Mesothelial cell of epicardium (in vitro differentiated cells): Measurements from ENCODE around the gene LDLRAD4. TPM values are rescaled to one million over a fixed set of nuclear protein-coding genes. Genes with fewer than 3 reads are reported as not detected.

Experiments
- DNase-seq, 2 experiments: peaks; one replicate each; pipeline ENCODE4 v3.0.0; 2021; ENCODE audit warnings: low spot score in 2 of 2; ENCODE audit not compliant: unreplicated experiment in 2 of 2
- H3K27ac Mint-ChIP-seq: 2 replicates; pipeline ENCODE4 v1.8.0; 2021; ENCODE audit warnings: mixed read lengths
- H3K27me3 Mint-ChIP-seq: 2 replicates; pipeline ENCODE4 v1.8.0; 2021; ENCODE audit warnings: low read depth, mixed read lengths
- H3K36me3 Mint-ChIP-seq: 2 replicates; pipeline ENCODE4 v1.8.0; 2021; ENCODE audit warnings: mixed read lengths
- H3K4me1 Mint-ChIP-seq: 2 replicates; pipeline ENCODE4 v1.8.0; 2021; ENCODE audit warnings: mixed read lengths
- H3K4me3 Mint-ChIP-seq: 2 replicates; pipeline ENCODE4 v1.8.0; 2021; ENCODE audit warnings: mild to moderate bottlenecking, moderate library complexity, mixed read lengths
- H3K9me3 Mint-ChIP-seq: 2 replicates; pipeline ENCODE4 v1.8.0; 2021; ENCODE audit warnings: mixed read lengths
- total RNA-seq: library from RNA; stranded (reverse); gene quantifications from 3 replicates; pipeline ENCODE4 v1.2.1, GENCODE V29; 2021
- TF ChIP-seq, protein P1 (sequence below): fragments of 200-600 bp; sonication (generic); IDR thresholded peaks from one replicate; pipeline ENCODE4 v1.5.0; 2021; ENCODE audit warnings: antibody characterized with exemption; ENCODE audit not compliant: unreplicated experiment

The LDLRAD4 gene
- total RNA-seq, 1 donor from 2014 or later, result 29.7 TPM

DNA sequence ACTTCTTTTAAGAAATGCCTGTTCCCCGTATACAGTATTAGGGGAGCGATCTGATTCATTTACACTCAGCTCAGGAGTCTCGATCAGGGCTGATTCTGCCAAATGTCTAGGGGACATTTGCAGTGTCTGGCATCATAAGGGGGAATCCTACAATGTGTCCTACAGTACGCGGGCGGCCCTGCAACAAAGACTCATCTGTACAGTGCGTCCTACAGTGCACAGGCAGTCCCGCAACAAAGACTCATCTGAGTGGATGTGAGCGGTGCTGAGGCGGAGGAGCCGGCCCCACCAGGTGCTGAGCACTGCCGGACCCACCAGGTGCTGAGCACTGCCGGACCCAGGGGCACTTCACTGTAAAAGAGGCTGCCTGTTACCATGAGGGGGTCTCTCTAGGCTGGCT lies 405.3 kb downstream of the LDLRAD4 start:
- no peak for DNase-seq
- H3K36me3 Mint-ChIP-seq, result no peaks in the 10 kb centered on the region
- no peak overlapping the region for H3K27ac Mint-ChIP-seq
- H3K27me3 Mint-ChIP-seq, result no peaks in the 10 kb centered on the region
- no peak overlapping the region for H3K4me3 Mint-ChIP-seq
- no peaks in the 10 kb centered on the region for H3K9me3 Mint-ChIP-seq
- TF ChIP-seq, protein P1, sequence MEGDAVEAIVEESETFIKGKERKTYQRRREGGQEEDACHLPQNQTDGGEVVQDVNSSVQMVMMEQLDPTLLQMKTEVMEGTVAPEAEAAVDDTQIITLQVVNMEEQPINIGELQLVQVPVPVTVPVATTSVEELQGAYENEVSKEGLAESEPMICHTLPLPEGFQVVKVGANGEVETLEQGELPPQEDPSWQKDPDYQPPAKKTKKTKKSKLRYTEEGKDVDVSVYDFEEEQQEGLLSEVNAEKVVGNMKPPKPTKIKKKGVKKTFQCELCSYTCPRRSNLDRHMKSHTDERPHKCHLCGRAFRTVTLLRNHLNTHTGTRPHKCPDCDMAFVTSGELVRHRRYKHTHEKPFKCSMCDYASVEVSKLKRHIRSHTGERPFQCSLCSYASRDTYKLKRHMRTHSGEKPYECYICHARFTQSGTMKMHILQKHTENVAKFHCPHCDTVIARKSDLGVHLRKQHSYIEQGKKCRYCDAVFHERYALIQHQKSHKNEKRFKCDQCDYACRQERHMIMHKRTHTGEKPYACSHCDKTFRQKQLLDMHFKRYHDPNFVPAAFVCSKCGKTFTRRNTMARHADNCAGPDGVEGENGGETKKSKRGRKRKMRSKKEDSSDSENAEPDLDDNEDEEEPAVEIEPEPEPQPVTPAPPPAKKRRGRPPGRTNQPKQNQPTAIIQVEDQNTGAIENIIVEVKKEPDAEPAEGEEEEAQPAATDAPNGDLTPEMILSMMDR, result no peak
- no peaks in the 10 kb centered on the region for H3K4me1 Mint-ChIP-seq

DNA sequence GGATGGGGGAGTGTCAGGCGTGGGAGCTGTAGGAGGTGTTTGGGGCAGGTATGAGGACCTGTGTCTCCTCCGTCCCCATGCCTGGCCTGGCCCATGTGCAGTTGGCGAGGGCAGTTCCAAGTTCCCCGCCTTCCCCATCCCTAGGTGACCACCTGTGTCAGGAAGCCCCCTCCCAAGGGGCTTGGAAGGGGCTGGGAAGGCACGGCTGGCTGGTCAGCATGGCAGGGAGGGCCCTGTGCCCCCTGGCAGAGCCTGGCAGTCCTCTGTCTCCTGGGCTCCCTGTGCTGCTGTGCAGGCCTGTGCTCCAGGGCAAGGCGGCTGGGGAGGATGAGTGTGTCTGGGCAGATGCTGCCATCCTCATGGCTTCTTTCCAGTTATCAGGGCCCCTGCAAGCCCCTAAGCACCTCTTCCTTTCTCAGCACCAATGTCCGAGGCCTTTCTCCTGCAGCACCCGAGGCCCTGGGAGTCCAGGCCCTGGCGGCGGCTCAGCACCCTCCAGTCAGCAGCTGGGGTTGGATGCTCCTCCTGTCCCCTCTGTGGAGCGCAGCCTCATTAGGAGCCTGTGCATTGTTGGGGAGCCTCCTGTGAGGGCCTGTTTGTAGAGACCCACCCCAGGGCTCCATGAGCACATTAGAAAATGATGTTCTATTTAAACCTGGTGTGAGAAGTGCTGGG lies 406.1 kb downstream of the LDLRAD4 start:
- Mint-ChIP-seq H3K27ac (no peak overlapping the region), H3K4me1 (no peaks in the 10 kb centered on the region), H3K27me3 (no peaks in the 10 kb centered on the region), H3K36me3 (no peaks in the 10 kb centered on the region), H3K4me3 (no peak overlapping the region), H3K9me3 (no peaks in the 10 kb centered on the region)
- DNase-seq, result no peak
- TF ChIP-seq, protein P1, result no peak

DNA sequence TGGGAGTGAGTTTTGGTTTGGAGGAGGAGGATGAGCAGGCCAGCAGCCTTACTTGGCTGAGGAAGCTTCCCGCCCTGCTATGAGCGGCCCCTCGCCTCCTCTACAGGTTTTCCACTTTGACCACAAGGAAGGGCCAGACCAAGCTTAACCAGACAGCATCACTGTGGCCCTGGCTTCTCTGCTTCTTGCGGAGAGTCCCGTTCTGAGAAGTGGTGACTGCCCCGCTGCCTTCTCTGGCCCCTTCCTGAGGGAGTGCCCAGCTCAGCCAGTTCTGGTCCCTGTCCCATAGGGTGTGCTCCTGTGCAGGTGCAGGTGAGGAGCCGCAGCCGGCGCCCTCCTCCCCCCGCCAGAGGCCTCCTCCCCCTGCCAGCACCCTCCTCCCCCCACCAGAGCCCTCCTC lies 406.8 kb downstream of the LDLRAD4 start:
- DNase-seq, result no peak
- H3K9me3 Mint-ChIP-seq, result no peaks in the 10 kb centered on the region
- H3K36me3 Mint-ChIP-seq, result no peaks in the 10 kb centered on the region
- no peaks in the 10 kb centered on the region for H3K27me3 Mint-ChIP-seq
- H3K27ac Mint-ChIP-seq, result no peak overlapping the region
- H3K4me3 Mint-ChIP-seq, result no peak overlapping the region
- TF ChIP-seq, protein P1, result no peak
- peaks cover 4% of the 10 kb centered on the region for H3K4me1 Mint-ChIP-seq

DNA sequence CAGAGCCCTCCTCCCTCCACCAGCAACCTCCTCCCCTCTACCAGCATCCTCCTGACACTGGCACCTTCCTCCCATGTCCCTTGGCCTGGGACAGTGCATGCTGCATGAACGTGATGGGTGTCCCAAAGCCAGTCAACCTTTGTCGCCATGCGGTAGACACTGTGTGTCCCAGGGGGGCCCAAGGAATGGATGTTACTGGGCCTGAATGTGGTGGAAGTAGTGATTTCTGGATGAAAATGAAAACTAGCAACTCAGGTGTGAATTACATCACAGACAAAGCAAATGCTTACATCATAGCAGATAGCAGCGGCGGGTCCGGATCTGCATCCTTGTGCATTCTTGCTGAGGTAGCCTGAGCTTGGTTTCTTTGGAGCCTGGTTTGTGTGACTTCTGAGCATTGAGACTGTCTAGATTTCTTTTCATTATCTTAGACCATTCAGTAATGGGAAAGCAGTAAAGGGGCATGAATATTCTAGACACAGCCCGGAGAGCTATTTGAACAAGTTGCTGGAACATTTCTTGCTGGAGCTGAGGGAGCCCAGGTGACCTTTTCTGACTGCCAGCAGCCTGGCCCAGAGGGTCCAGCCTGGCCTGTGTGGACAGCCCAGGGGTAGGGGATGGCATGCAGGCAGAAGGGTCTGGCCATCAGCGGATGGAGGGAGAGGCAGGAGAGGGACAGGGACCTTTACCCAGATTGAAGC lies 407.4 kb downstream of the LDLRAD4 start:
- no peak overlapping the region for H3K27ac Mint-ChIP-seq
- peaks cover 4% of the 10 kb centered on the region for H3K4me1 Mint-ChIP-seq
- no peak overlapping the region for H3K4me3 Mint-ChIP-seq
- TF ChIP-seq, protein P1, result no peak
- DNase-seq, result no peak
- H3K36me3 Mint-ChIP-seq, result no peaks in the 10 kb centered on the region
- H3K9me3 Mint-ChIP-seq, result no peaks in the 10 kb centered on the region
- no peaks in the 10 kb centered on the region for H3K27me3 Mint-ChIP-seq

DNA sequence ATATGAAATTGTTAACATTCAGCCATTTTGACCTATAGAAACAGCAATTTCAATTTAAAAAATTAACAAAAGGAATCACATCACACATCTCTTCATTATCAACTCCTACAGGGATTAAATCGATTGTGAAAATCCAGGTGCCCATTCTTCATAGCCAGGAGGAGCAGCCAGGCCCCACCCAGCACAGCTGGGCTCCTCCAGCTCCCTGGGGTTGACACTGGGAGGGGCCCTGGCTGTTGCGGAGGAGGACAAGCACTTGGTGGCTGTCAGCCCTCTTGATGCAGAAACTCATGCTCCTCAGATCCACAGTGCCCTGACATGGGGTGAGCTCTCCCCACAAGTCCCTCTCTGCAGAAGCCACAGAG lies 408.0 kb downstream of the LDLRAD4 start:
- peaks cover 4% of the 10 kb centered on the region for H3K4me1 Mint-ChIP-seq

More for the DNA sequence above, 408.0 kb downstream of the LDLRAD4 start:
- no peaks in the 10 kb centered on the region for H3K36me3 Mint-ChIP-seq
- no peak overlapping the region for H3K4me3 Mint-ChIP-seq
- H3K27ac Mint-ChIP-seq, result no peak overlapping the region
- H3K9me3 Mint-ChIP-seq, result no peaks in the 10 kb centered on the region
- no peaks in the 10 kb centered on the region for H3K27me3 Mint-ChIP-seq
- DNase-seq, result no peak
- TF ChIP-seq, protein P1, result no peak
